Heart left ventricle (tissue), 16 donors: ENCODE results near the gene ERCC4. TPM values are rescaled to one million over a fixed set of nuclear protein-coding genes. Genes with fewer than 3 reads are reported as not detected.

Experiments
- ATAC-seq, 4 donors: fragments of 200-7000 bp; cut with Tn5 transposase; one replicate each; pipeline ENCODE4 v1.9.1; 2020 to 2022; ENCODE audit warnings: moderate library complexity in 4 of 4, mild to moderate bottlenecking in 3 of 4, moderate number of reproducible peaks in 1 of 4
- DNase-seq, 5 donors: peaks; one replicate each; pipeline ENCODE4 v3.0.0-alpha.2; 2020
- H3K27ac ChIP-seq, 12 donors: fragments of 200-600 bp; sonication (generic) in 4 of 12; one replicate each; pipeline versions ENCODE4 v1.5.0 to v1.8.0; 2016 to 2022; ENCODE audit warnings: mild to moderate bottlenecking in 2 of 12
- H3K27me3 ChIP-seq, 9 donors: fragments of 200-600 bp; sonication (generic) in 2 of 9; one replicate each; pipeline versions ENCODE4 v1.5.1 to v1.8.0; 2016 to 2022; ENCODE audit warnings: mild to moderate bottlenecking in 3 of 9
- H3K36me3 ChIP-seq, 9 donors: fragments of 200-600 bp; sonication (generic) in 2 of 9; one replicate each; pipeline versions ENCODE4 v1.5.0 to v1.8.0; 2018 to 2022; ENCODE audit warnings: mild to moderate bottlenecking in 2 of 9
- H3K4me1 ChIP-seq, 12 donors: fragments of 200-600 bp; sonication (generic) in 4 of 12; one replicate each; pipeline versions ENCODE4 v1.5.0 to v1.8.0; 2016 to 2022; ENCODE audit warnings: mild to moderate bottlenecking in 3 of 12
- H3K4me3 ChIP-seq, 12 donors: fragments of 200-600 bp; sonication (generic) in 4 of 12; one replicate each; pipeline versions ENCODE4 v1.5.0 to v1.8.0; 2017 to 2022; ENCODE audit warnings: mild to moderate bottlenecking in 9 of 12, moderate library complexity in 4 of 12
- H3K9me3 ChIP-seq, 12 donors: fragments of 200-600 bp; sonication (generic) in 4 of 12; one replicate each; pipeline versions ENCODE4 v1.5.0 to v1.8.0; 2016 to 2022; ENCODE audit warnings: mild to moderate bottlenecking in 1 of 12
- CTCF ChIP-seq, 12 donors: fragments of 200-600 bp; sonication (generic) in 4 of 12; IDR thresholded peaks; one replicate each; pipeline versions ENCODE4 v1.5.0 to v1.8.0; 2018 to 2022; ENCODE audit warnings: antibody characterized with exemption in 12 of 12, mild to moderate bottlenecking in 5 of 12
- POLR2A ChIP-seq, 2 donors: fragments of 450-650 bp; IDR thresholded peaks; one replicate each; pipeline ENCODE4 v1.6.1; 2017; ENCODE audit warnings: antibody characterized with exemption in 2 of 2, mild to moderate bottlenecking in 2 of 2, moderate library complexity in 2 of 2
- WGBS, 4 donors: extraction: QIAGEN DNeasy Blood & Tissue Kit in 2 of 4; methylation state at CpG; one replicate each; pipeline versions ENCODE4 v1.1.5 to v1.1.7; 2013 to 2018; 5-methylcytosine and 5-hydroxymethylcytosine counted together
- intact Hi-C, 10 donors: fragments of 100-400 bp; cut with DNase I; formaldehyde crosslinking; loops; one replicate each; pipeline versions ENCODE4 v1.11.1 to v1.14.2; 2022
- polyA plus RNA-seq, 2 donors: library from polyadenylated mRNA; stranded (reverse); fragments of 200-250 nt; gene quantifications; one replicate each; pipeline ENCODE4 v1.2.3, GENCODE V29; 2013
- total RNA-seq, 9 donors: library from RNA; depleted of rRNA in 2 of 9; stranded (reverse); fragments of >200 nt in 2 of 9; fragmentation: NEBNext Ultra II Directional in 3 of 9; extraction: Animal tissue kit (Norgen Biotek cat#: 25700) in 3 of 9; gene quantifications; one replicate each; pipeline versions ENCODE4 v1.1.0 to v1.2.4, GENCODE V29; 2016 to 2023
- donor health status: ischemic (EF 13 %, LVEDD 7.1; RV severe dilation, severe dysfunction).
- donor health status: healthy with polysubstance abuse.
- donor health status: DM: no; HTN: yes; CAD: no.
- donor health status: DM: no; HTN: no; CAD: no.
- donor health status: ischemic (EF 25% LVEDD 6.9; RV normal size, moderate dysfunction).
- donor health status: ischemic (EF 25% LVEDD 5.7; RV mildly dilated, moderate dysfunction).
- donor health status: healthy.
- donor health status: DM: yes; HTN: yes; CAD: no.
- donor health status: ischemic (EF 35%, LVEDD 5.7; RV mildly dilated, moderate dysfunction).
- donor health status: nonischemic (EF 11% LVEDD 7.7; RV severe dilation, severe dysfunction).
- donor health status: DM: yes; HTN: yes; CAD: no.
- donor health status: PGD.
- donor health status: ischemic (EF 29% LVEDD 5.4; RV normal size, mild dysfunction).
- donor health status: nonischemic (EF 23%, LVEDD 6.1; RV moderate dilation, normal function).

The ERCC4 gene
- total and polyA plus RNA-seq, 11 donors: 1.4 to 15.2 (median 8.1) TPM

- DNase-seq: no peak
- Histone ChIP-seq H3K9me3 (no peaks in the 10 kb centered on the region), H3K27me3 (peaks cover 0 to 5% (median 0%) of the 10 kb centered on the region in 9 donors), H3K4me1 (peaks cover 0 to 22% (median 9%) of the 10 kb centered on the region in 12 donors), H3K4me3 (no peak overlapping the region), H3K27ac (no peak overlapping the region), H3K36me3 (no peaks in the 10 kb centered on the region)
- 72 to 79% (median 77%) methylated on average over 8 of the region's 8 CpGs for whole genome bisulfite sequencing, 4 donors
- intact Hi-C loops: no loop called here
- ATAC-seq: no peak
- TF ChIP-seq POLR2A (IDR thresholded peaks at IDR 0.05) (no peak), CTCF (IDR thresholded peaks at IDR 0.05) (no peak)
Measured at GRCh38 chr16:13961099-13961811, 41.3 kb downstream of the ERCC4 start.

DNA sequence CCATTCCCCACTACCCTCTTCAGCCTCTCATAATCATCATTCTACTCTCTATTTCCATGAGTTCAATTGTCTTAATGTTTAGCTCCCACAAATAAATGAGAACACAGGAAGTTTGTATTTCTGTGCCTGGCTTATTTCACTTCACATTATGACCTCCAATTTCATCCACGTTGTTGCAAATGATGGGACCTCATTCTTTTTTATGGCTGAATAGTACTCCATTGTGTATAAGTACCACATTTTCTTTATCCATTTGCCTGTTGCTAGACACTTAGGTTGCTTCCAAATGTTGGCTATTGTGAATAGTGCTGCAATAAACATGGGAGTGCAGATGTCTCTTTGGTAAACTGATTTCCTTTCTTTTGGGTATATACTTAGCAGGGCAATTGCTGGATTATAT, 42.3 kb downstream of the ERCC4 start:
- intact Hi-C loops: no loop called here
- 78 to 93% (median 86%) methylated on average over 1 of the region's 1 CpG for WGBS, 4 donors
- Histone ChIP-seq H3K36me3 (no peaks in the 10 kb centered on the region), H3K9me3 (no peaks in the 10 kb centered on the region), H3K27me3 (peaks cover 0 to 5% (median 0%) of the 10 kb centered on the region in 9 donors), H3K4me1 (peaks cover 0 to 15% (median 9%) of the 10 kb centered on the region in 12 donors), H3K4me3 (no peak overlapping the region), H3K27ac (no peak overlapping the region)
- DNase-seq (no peak), ATAC-seq (no peak)
- TF ChIP-seq CTCF (IDR thresholded peaks at IDR 0.05): no peak
- TF ChIP-seq POLR2A (IDR thresholded peaks at IDR 0.05): no peak

DNA sequence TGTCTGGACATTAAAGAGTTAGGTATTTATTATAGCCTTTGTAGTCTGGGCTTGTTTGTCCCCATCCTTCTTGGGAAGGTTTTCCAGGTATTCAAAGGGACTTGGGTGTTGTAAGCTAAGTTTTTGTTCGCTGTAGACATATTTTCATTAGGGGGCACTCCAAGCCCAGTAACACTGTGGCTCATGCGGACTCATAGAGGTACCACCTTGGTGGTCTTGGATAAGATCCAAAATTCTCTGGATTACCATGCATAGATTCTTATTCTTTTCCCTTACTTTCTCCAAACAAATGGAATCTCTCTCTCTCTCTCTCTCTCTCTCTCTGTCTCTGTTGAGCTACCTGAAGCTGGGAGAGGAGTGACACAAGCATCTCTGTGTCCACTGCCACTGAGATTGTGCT, 48.9 kb downstream of the ERCC4 start:
- DNase-seq (no peak), ATAC-seq (no peak)
- Histone ChIP-seq H3K9me3 (peaks cover 0 to 20% (median 6%) of the 10 kb centered on the region in 12 donors), H3K4me3 (no peak overlapping the region), H3K36me3 (no peaks in the 10 kb centered on the region), H3K27me3 (peaks cover 0 to 5% (median 0%) of the 10 kb centered on the region in 9 donors), H3K4me1 (no peaks in the 10 kb centered on the region), H3K27ac (no peak overlapping the region)
- intact Hi-C loops: no loop called here
- 61 to 79% (median 72%) methylated on average over 2 of the region's 2 CpGs for WGBS, 4 donors
- no peak for TF ChIP-seq POLR2A (IDR thresholded peaks at IDR 0.05)
- no peak for TF ChIP-seq CTCF (IDR thresholded peaks at IDR 0.05)

DNA sequence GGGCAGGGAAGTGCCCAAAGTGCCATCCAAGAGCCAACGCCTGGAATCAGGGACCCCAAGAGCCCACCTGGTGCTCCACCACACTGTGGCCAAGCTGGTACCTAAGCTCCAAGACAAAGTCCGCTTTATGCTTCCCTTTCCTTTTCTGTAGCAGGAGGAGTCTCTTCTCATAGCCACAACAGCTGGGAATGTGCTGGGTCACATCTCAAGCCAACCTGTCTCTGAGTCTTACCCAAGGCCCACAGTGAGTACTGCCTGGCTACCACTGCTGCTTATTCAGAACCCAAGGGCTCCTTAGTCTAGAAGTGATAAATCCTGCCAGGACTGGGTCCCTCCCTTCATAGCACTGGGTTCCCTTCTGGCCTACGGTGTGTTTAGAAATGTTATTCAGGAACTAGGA, 49.8 kb downstream of the ERCC4 start:
- Histone ChIP-seq H3K4me3 (no peak overlapping the region), H3K36me3 (no peaks in the 10 kb centered on the region), H3K27ac (no peak overlapping the region), H3K9me3 (peaks cover 0 to 20% (median 6%) of the 10 kb centered on the region in 12 donors), H3K27me3 (peaks cover 0 to 5% (median 0%) of the 10 kb centered on the region in 9 donors), H3K4me1 (no peaks in the 10 kb centered on the region)
- 85 to 100% (median 95%) methylated on average over 2 to 3 of the region's 3 CpGs for WGBS, 4 donors
- no peak for TF ChIP-seq POLR2A (IDR thresholded peaks at IDR 0.05)
- no peak for TF ChIP-seq CTCF (IDR thresholded peaks at IDR 0.05)
- no peak for ATAC-seq
- DNase-seq: no peak
- intact Hi-C loops: no loop called here
